Erythroblast (primary cell): ENCODE measurements around the gene MCF2L2.

Experiments used
- GATA1 ChIP-seq: IDR thresholded peaks from 2 replicates; pipeline ENCODE4 v1.6.1; 2011; ENCODE audit warnings: low read depth, mild to moderate bottlenecking, control low read depth, low read length, moderate library complexity
- POLR2A ChIP-seq: IDR thresholded peaks from 2 replicates; pipeline ENCODE4 v1.6.1; 2011; ENCODE audit warnings: mild to moderate bottlenecking, low read length

GRCh38 chr3:183134844-183135243 lies 293.6 kb downstream of the MCF2L2 start:
- TF ChIP-seq POLR2A (no peak), GATA1 (no peak)
